Measurements from ENCODE around the gene SLC19A1.
"Not testable (repeated sequence)": the region's sequence is repeated elsewhere in the genome, so short reads cannot be mapped to it uniquely, and the experiment has no call there.

SLC19A1 gene

GRCh38 chr21:45533361-45533845 lies 8.8 kb downstream of the SLC19A1 start:
- no peak for DNase-seq (ENCODE audit: low read depth)

GRCh38 chr21:45532826-45533360 lies 9.3 kb downstream of the SLC19A1 start:
- no peak for DNase-seq (ENCODE audit: low read depth)

- DNase-seq (ENCODE audit: low read depth) = no peak
Measured at GRCh38 chr21:45531393-45532215, 10.6 kb downstream of the SLC19A1 start.

GRCh38 chr21:45531114-45531392 lies 11.2 kb downstream of the SLC19A1 start:
- DNase-seq (ENCODE audit: low read depth) = not testable (repeated sequence)

DNA sequence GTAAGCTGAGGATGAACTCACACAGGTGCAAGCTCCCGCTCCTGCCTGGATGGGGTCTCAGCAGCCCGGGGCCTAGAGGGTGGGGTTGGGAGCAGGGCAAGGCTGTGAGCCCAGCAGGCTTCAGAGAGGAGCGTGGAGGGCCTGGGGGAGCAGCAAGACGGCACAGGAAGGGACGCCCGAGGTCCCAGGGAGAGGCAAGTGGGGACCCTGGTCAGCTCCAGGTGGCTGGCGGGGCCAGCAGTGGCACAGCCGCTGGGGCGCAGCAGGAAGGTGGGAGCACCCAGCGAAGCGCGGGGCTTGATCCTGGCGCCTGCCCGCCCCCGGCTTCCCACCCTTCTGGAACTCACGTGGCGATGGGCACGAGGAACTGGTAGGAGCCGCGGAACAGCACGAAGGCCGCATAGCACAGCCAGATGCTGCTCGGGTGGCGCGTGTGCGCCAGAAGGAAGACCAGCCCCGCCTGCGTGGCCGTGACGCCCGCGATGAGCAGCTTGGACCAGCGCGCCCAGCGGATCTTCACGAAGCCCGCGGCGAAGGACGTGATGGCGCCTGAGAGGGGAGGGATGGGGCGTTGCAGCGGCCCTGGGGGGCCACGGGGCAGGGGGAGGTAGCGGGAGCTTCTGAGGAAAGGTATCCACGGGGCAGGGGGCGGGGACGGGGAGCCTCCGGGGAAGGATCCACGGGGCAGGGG lies 11.7 kb downstream of the SLC19A1 start:
- DNase-seq (ENCODE audit: low read depth) = no peak

- DNase-seq (ENCODE audit: low read depth) = no peak
Measured at GRCh38 chr21:45529785-45530422, 12.3 kb downstream of the SLC19A1 start.

DNA sequence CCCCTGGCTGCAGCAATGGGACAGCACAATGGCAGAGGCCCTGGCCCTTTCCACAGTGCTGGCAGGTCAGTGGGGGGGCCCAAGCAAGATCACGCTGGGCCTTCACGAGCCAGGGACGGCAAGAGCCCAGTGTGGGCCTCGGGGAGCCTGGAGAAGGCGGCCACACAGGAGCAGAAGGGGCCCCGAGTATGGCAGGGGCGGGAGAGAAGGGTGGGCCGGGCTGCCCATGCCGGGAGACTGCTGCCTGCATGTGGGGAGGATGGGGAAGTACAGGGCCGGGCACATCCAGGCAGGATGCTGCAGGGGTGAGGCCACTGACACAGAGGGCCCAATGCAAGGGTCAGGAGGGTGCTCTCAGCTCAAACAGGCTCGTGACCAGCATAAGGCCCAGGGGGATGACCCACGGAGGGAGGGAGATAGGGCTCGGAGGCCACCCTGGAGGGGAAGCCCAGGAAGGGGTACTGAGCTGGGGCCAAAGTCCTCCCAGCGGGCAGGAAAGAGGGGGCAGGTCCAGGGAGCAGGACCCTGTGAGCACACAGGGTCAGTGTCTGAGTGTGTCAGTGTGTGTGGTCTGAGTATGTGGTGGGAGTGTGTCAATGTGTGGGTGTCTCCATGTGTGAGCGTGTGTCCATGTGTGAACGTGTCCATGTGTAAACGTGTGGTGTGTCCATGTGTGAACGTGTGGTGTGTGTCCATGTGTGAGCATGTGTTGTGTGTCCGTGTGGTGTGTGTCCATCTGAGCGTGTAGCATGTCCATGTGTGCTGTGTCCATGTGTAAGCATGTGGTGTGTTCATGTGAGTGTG lies 13.1 kb downstream of the SLC19A1 start:
- DNase-seq (ENCODE audit: low read depth) = no peak

- DNase-seq (ENCODE audit: low read depth) = no peak
Measured at GRCh38 chr21:45528028-45528705, 14.1 kb downstream of the SLC19A1 start.

DNA sequence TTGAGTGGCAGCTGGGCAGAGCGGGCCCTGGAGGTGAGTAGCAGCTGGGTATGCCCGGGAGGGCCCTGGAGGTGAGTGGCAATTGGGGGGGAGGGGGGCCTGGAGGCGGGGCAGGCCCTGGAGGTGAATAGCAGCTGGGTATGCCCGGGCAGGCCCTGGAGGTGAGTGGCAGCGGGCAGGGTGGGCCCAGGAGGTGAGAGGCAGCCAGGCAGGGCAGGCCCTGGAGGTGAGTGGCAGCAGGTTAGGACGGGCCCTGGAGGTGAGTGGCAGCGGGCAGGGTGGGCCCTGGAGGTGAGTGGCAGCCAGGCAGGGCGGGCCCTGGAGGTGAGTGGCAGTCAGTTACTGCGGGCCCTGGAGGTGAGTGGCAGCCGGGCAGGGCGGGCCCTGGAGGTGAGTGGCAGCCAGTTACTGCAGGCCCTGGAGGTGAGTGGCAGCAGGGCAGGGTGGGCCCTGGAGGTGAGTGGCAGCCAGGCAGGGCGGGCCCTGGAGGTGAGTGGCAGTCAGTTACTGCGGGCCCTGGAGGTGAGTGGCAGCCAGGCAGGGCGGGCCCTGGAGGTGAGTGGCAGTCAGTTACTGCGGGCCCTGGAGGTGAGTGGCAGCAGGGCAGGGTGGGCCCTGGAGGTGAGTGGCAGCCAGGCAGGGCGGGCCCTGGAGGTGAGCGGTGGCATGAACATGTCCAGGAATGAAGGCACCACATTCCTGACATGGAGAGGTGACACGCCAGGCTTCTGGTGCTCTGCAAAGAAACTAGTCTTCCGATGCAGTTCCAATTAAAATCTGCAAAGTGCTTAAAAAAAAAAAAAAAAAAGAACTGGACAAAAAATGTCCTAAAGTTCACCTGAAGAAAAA lies 14.9 kb downstream of the SLC19A1 start:
- DNase-seq (ENCODE audit: low read depth) = not testable (repeated sequence)

GRCh38 chr21:45525910-45526306 lies 16.3 kb downstream of the SLC19A1 start:
- DNase-seq (ENCODE audit: low read depth) = no peak

GRCh38 chr21:45525153-45525909 lies 16.9 kb downstream of the SLC19A1 start:
- no peak for DNase-seq (ENCODE audit: low read depth)

DNA sequence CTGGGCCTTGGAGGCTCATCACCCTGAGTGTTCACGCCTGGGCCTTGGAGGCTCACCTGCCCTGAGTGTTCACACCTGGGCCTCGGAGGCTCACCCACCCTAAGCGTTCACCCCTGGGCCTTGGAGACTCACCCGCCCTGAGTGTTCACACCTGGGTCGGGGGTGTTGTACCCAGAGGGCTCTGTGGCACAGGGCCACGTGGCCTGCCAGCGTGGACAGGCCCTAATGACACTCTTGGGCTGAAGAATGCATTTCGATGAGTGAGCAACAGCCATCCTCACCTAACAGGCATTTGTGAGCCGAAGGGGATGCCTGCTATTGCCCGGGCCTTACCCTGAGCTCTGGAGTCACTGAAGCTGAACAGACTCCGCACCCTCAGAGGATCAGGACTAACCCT lies 17.5 kb downstream of the SLC19A1 start:
- no peak for DNase-seq (ENCODE audit: low read depth)

GRCh38 chr21:45523411-45524101 lies 18.7 kb downstream of the SLC19A1 start:
- DNase-seq (ENCODE audit: low read depth) = no peak

GRCh38 chr21:45522986-45523385 lies 19.3 kb downstream of the SLC19A1 start:
- DNase-seq (ENCODE audit: low read depth) = no peak

GRCh38 chr21:45522381-45522780 lies 19.9 kb downstream of the SLC19A1 start:
- no peak for DNase-seq (ENCODE audit: low read depth)

GRCh38 chr21:45521241-45521640 lies 21.0 kb downstream of the SLC19A1 start:
- DNase-seq (ENCODE audit: low read depth) = no peak

DNA sequence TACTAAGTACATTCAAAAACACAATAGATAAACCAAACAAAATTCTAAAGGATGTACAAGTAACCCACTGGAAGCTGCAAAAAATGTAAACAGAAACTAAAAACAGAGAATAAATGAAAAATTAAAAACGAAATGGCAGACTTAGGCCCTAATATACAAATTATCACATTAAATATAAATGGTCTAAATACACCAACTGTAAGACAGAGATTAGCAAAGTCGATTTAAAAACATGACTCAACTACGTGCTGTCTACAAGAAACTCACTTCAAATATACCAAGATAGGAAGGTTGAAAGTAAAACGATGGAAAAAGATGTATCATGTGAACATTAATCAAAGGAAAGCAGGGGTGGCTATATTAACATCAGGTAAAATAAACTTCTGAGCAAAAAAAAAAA lies 23.1 kb downstream of the SLC19A1 start:
- DNase-seq (ENCODE audit: low read depth) = no peak

DNA sequence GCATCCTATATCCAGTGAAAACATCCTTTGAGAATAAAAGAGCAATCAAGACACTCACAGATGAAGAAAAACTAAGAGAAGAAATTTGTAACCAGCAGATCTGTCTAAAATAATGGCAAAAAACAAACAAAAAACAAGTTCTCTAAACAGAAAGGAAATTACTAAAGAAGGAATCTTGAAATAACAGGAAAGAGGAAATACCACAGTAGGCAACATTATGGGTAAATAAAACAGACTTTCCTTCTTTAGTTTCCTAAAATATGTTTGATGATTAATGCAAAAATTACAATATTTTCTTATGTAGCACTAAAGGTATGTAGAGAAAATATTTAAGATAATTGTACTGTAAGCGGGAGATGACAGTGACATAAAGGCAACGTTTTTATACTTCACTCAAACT lies 23.5 kb downstream of the SLC19A1 start:
- DNase-seq (ENCODE audit: low read depth) = no peak

Data from HS-5 (cell line).